Renal cortex interstitium (tissue), 11 donors: ENCODE data around the gene MXRA8. TPM values are rescaled to one million over a fixed set of nuclear protein-coding genes. Genes with fewer than 3 reads are reported as not detected.

Source experiments
- DNase-seq, 11 donors: peaks; one replicate each; pipeline ENCODE4 v3.0.0-alpha.2; 2013; ENCODE audit warnings: low read depth in 9 of 11, low spot score in 4 of 11; ENCODE audit errors: extremely low read depth in 1 of 11
- polyA plus RNA-seq, 3 donors: library from polyadenylated mRNA; unstranded; fragments of 120-200 nt; gene quantifications; one replicate each; pipeline ENCODE4 v1.2.1, GENCODE V29; 2013; ENCODE audit not compliant: insufficient read length in 3 of 3

MXRA8 gene
- polyA plus RNA-seq, 3 donors, result 145 to 202 (median 196) TPM

DNA sequence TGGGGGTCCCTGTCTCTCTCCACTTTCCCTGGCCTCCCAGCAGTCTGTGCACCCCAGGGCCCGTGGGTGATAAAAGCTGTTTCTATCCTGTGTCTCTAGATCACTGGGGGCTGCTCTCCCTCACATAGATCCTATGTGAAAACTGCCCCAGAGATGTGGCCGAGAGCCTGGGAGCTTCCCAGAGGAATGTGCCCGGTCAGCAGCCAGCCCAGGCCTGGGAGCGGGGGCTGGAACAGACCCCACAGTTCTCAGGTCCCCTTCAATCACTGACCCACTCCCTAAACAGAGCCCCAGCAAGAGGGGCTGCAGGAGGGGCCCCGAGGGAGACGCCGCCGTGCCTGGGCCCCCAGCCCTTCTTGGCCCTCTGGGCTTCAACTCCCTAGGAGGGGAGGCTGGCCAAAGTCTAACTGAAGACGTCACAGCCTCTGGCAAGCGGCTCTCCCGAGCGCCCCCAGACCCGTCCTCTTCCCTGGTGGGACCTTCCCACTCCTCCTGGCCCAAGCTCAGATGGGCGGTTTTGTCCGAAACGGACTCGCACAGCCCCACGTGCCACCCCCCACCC, 403 bp downstream of the MXRA8 start:
- no peak for DNase-seq

DNA sequence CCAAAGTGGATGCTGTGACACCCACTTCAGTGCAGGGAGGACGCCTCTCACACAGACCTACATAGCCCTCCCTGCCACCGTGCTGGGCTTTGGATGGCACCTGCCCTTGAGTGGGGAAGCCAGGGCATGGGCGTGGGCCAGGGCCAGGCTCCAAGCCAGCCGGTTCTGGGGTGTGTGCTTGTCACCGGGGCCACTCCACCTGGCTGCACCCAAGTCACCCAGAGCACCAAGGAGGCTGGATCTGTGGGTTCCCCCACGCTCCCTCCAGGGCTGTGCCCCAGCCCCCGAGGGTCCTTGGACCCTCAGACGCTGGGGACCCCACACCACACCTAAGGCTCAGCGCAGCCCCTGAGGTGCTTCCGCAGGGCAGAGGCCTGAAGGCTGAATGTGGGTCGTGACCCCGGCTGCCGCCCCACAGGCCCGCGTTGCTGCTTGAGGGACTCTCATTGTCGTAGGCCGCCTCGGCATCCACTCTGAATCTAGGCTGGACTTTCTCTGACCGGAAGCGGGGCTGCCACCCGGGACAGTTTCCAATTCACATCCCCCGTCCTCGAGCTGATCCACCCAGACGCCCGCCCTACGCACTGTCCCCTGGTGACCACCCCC, 1.5 kb downstream of the MXRA8 start:
- no peak for DNase-seq

- no peak for DNase-seq
Measured at GRCh38 chr1:1356166-1356795, 2.1 kb downstream of the MXRA8 start.

GRCh38 chr1:1355416-1355815, 2.9 kb downstream of the MXRA8 start:
- peak in 1 of 11 donors; percentile 51 for DNase-seq

DNA sequence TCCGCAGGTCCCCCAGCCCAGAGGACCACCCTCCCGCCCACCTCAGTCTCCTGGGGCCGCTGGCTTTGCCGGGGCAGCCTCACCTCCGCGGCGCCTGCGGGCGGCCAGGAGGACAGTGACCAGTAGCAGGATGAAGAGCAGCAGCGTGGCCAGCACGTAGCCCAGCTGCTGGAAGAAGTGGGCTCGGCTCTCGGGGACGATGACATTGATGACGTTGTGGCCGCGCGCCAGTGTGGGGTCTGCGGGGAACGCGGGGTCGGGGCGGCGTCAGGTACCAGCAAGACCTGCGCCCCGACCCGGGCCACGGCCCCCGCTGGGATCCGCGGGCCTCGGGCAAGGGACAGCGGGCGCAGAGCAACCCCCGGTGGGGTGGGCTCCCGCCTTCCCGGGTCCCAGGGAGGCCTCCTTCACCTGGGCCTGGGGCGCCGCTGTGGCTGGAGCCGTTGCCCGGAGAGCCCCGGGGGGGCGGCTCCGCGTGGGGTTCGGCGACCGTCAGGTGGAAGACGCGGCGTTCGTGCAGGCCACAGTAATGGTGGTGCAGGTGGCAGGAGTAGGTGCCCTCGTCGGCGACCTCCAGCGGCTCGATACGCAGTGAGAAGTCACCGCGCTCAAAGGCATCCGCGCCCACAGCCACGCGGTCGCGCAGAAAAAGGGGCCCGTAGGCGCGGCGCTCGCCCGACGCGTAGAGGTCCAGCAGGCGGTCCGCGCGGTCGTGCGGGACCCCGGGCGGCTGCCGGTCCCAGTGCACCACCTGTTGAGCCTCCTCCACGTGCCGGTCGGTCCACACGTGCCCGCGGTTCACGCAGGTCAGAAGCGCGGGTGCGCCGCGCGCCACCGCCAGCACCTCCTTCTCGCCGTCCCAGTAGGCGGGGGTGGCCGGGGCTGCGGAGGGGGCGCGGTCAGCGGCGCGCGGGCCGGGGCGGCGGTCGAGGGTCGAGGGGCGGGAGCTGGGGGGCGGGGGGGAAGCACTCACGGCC, 3.8 kb downstream of the MXRA8 start:
- no peak for DNase-seq

- DNase-seq, result no peak
Measured at GRCh38 chr1:1353389-1354151, 4.8 kb downstream of the MXRA8 start.

DNA sequence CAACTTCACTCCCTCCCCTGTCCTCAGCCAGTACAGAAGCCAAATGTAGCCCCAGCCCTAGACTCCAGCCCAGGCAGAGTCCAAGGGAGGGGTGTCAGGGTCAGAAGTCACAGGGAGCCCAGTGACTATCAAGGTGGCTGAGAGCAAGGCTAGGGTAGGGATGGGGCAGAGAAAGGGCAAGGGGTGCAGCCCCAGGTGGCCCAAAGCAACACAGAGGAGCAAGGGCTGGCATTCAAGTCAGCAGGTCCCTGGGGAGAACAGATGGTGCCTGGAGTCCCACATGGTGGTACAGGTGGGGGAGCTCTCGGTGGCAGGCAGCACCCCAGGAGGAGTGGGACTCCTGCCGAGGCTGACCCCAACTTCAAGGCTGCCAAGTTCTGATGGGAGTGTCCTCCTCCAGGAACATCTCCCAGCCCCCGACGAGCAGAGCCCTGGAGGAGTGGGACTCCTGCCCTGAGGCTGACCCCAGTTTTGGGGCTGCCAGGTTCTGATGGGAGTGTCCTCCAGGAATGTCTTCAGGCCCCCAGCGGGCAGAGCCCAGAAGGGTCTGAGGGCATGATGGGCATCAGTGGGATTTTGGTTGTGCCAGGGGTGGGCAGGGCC, 5.5 kb downstream of the MXRA8 start:
- no peak for DNase-seq

GRCh38 chr1:1351511-1352427, 6.6 kb downstream of the MXRA8 start:
- DNase-seq, result no peak

DNA sequence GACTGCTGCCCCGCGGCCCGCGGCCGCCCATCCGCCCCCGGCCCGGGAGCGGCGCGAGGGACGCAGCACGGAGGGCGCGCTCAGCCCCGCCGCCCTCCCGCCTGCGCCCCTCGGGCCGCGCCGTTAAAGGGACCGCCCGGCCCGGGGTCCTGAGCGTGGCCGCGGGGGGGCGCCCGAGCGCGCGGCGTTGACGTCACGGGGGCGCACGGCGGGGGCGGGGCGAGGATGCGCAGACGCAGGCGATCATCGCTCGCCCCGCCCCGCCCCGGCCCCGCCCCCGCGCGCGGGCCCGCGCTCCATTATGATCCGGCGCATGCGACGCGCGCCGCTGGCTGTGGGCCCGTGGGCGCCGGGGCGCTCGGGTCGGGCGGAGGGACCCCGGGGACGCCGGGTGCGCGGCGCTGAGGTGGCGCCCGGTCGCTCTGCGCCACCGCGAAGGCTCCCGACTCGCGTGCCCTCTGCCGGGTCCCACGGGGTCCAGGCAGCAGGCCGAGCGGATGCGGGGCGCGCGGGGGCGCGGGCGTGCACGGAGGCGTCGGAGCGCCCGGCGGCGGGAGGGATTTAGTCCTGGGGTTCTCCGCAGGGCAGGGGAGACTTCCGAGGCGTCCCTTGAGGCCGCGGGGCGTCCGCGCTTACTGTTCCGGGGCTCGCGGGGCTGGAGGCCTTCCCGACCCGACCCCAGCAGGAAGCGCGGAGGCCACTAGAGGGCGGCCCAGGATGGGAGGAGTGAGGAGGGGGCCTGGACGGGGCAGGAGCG, 8.9 kb downstream of the MXRA8 start, which contains the start of gene DVL1:
Gene DVL1, minus strand, starts transcription at position 163 of the 757 bp plus-strand sequence. CDS start 353 bp downstream, outside the sequence.
- DNase-seq, result peak in 4 of 11 donors; percentile 61 to 71 (median 68)

GRCh38 chr1:1348420-1349255, 9.7 kb downstream of the MXRA8 start:
- no peak for DNase-seq

DNA sequence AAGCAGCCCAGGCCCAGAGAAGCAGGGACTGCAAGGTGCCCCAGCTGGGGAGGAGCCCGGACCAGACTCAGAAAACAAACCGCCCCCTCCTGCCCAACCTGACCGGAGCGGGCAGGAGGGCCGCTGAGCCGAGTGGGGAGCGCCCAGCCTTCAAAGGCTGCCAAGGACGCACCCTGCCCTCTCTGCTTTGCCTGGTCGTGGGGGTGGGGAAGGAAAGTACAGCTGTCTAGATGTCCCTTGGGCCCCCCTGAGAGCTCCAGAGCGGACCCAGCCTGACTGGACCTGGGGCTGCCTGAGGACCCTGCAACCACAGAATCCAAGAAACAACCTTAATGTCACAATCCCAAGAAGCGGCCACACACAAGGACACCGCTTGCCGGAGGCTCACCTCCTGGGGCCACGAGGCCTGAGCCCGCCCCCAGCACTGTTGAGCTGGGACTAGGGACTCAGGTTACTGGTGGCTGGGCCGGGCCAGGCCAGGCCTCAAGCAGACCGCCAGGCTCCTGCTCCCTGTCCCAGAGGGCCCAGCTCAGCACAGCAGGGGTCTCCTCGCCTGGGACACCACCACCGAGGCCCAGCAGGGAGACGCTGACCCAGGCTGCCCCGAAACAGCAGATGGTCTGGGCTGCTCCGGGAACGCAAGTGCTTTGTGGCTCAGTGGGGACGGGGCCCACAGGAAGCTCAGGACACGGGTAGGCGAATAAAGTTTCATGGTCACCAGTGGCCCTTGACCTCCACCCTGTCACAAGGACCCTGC, 10.5 kb downstream of the MXRA8 start:
- no peak for DNase-seq

DNA sequence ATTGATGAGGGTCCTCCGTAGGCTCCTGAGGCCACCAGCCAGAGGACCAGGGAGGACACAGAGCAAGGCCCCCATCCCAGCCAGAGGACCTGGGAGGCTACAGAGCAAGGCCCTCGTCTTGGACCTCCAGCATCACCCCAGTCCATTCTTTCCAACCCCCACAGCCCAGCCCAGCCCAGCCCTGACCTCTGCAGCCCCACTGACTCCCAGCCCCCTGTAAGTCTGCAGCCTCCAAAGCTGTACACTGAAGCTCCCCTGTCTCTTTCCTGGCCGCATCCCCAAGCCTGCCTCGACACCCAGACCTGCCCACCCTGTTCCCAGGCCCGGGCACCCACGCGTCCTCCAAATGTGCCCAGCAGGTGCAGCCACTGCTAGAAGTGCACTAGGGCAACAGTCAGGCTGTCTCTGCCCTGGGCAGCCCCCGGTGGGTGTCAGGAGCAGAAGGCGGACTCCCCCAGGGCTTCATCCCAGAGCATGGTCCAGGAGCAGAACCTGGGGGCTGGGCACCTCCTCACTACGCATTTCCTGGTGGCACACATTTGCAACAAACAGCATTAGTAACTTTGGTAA, 11.2 kb downstream of the MXRA8 start:
- no peak for DNase-seq

DNA sequence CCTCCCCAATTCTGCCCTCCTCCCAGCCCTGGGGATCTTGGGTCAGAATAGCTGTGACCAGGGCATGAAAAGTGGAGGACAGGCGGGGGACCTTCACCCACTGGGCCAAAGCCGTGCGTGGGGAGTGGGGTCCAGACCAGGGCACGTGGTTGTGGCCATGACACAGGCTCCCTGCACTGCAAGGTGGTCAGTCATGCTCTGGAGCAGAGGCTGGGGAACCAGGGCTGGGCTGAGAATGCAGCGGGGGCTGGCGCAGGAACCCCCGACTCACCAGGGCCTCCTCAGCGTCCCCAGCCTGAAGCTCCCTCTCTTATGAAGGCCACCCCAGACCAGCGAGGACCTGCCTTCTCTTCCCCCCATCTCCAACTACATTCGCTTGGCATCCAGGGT, 11.9 kb downstream of the MXRA8 start:
- no peak for DNase-seq

GRCh38 chr1:1345860-1346500, 12.4 kb downstream of the MXRA8 start:
- DNase-seq, result no peak
